ENCODE measurements around the gene SART1. TPM values are rescaled to one million over a fixed set of nuclear protein-coding genes. Genes with fewer than 3 reads are reported as not detected.

SART1 gene
- total and polyA plus RNA-seq, 12 donors, result 16.9 to 351 (median 31.6) TPM

DNA sequence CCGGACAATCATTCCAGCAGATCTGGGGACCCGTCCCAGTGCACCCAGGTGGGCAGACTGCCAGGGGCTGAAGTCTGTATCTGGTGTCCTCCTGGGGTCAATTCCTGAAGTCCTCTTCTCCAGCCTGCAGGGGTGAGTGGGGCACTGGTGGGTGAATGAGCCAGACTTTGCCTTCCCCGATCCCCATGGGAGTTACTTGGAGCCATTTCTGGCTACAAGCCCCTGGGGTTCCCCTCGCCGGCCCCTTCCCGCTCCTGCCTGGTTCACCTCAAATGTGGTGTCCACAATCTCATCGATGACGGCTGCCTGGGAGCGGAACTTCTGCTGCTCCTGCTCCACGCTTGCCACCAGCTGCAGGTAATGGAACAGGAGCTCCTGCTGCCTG is 55.3 kb downstream of the SART1 start:
- no peak for TF ChIP-seq CTCF (IDR thresholded peaks at IDR 0.05)
- TF ChIP-seq POLR2A (IDR thresholded peaks at IDR 0.05), result no peak
- Histone ChIP-seq H3K4me3 (no peak overlapping the region), H3K4me1 (replicated peaks in 1 of 2) (peaks cover 7 to 10% of the 10 kb centered on the region in 2 donors), H3K9me3 (replicated peaks in 1 of 3) (no peaks in the 10 kb centered on the region), H3K27me3 (peaks cover 6% of the 10 kb centered on the region), H3K27ac (no peak overlapping the region), H3K36me3 (replicated peaks in 1 of 2) (no peaks in the 10 kb centered on the region)
- DNase-seq, result no peak
- WGBS, 4 donors, result 87 to 97% (median 93%) methylated on average over 10 of the region's 10 CpGs
- intact Hi-C loops (cut with DNase I), result no loop called here

GRCh38 chr11:66017321-66017720 is 55.8 kb downstream of the SART1 start:
- Histone ChIP-seq H3K27ac (no peak overlapping the region), H3K9me3 (replicated peaks in 1 of 3) (no peaks in the 10 kb centered on the region), H3K27me3 (peaks cover under 1% of the 10 kb centered on the region), H3K4me3 (no peak overlapping the region), H3K36me3 (replicated peaks in 1 of 2) (no peaks in the 10 kb centered on the region), H3K4me1 (replicated peaks in 1 of 2) (peaks cover 7 to 9% of the 10 kb centered on the region in 2 donors)
- DNase-seq, result no peak
- intact Hi-C loops (cut with DNase I), result no loop called here
- no peak for TF ChIP-seq CTCF (IDR thresholded peaks at IDR 0.05)
- TF ChIP-seq POLR2A (IDR thresholded peaks at IDR 0.05), result no peak
- WGBS, 4 donors, result 78 to 83% (median 79%) methylated on average over 3 to 4 of the region's 4 CpGs

GRCh38 chr11:66020212-66020611 is 58.7 kb downstream of the SART1 start:
- no peak overlapping the region for H3K27ac ChIP-seq
- 51 to 70% (median 56%) methylated on average over 3 to 8 of the region's 8 CpGs for WGBS, 4 donors
- no peak overlapping the region for H3K4me3 ChIP-seq
- TF ChIP-seq POLR2A (IDR thresholded peaks at IDR 0.05) (no peak), CTCF (IDR thresholded peaks at IDR 0.05) (no peak)
- H3K27me3 ChIP-seq, result no peaks in the 10 kb centered on the region
- intact Hi-C loops (cut with DNase I), result no loop called here
- peaks cover 7 to 14% of the 10 kb centered on the region in 2 donors for H3K4me1 ChIP-seq (replicated peaks in 1 of 2)
- DNase-seq, result no peak
- H3K9me3 ChIP-seq (replicated peaks in 1 of 3), result no peaks in the 10 kb centered on the region
- H3K36me3 ChIP-seq (replicated peaks in 1 of 2), result no peaks in the 10 kb centered on the region

- peak; percentile 63 to 90 (median 84) for DNase-seq
- intact Hi-C loops (cut with DNase I), result no loop called here
- TF ChIP-seq POLR2A (IDR thresholded peaks at IDR 0.05), result no peak
- TF ChIP-seq CTCF (IDR thresholded peaks at IDR 0.05), result no peak
- Histone ChIP-seq H3K36me3 (replicated peaks in 1 of 2) (no peaks in the 10 kb centered on the region), H3K27me3 (no peaks in the 10 kb centered on the region), H3K27ac (no peak overlapping the region), H3K4me1 (replicated peaks in 1 of 2) (peaks cover 7 to 14% of the 10 kb centered on the region in 2 donors), H3K4me3 (no peak overlapping the region), H3K9me3 (replicated peaks in 1 of 3) (no peaks in the 10 kb centered on the region)
- 66 to 73% (median 69%) methylated on average over 18 to 25 of the region's 25 CpGs for WGBS, 4 donors
These were observed 59.3 kb downstream of the SART1 start for GRCh38 chr11:66020618-66021357.

Measured in adrenal gland (tissue), 12 donors.